Panc1 (cell line): ENCODE data around the gene CCDC127.

ENCODE experiments used
- CTCF ChIP-seq: fragments of 450-650 bp; IDR thresholded peaks from 2 replicates; pipeline ENCODE4 v1.5.1; 2017; ENCODE audit warnings: mild to moderate bottlenecking
- POLR2AphosphoS5 ChIP-seq: IDR thresholded peaks from 2 replicates; pipeline ENCODE4 v1.6.1; 2012; ENCODE audit warnings: mild to moderate bottlenecking, low read depth, low read length, moderate library complexity
- REST ChIP-seq, 2 experiments: IDR thresholded peaks; 2 replicates each; pipeline ENCODE4 v1.6.1; 2011 to 2012; ENCODE audit warnings: low read depth in 2 of 2, control low read depth in 1 of 2, low read length in 1 of 2, mild to moderate bottlenecking in 1 of 2, moderate library complexity in 1 of 2; ENCODE audit not compliant: insufficient read depth in 1 of 2
- SIN3A ChIP-seq: IDR thresholded peaks from 2 replicates; pipeline ENCODE4 v1.6.1; 2012; ENCODE audit warnings: low read depth, mild to moderate bottlenecking, low read length, moderate library complexity, borderline replicate concordance; ENCODE audit not compliant: insufficient read depth

GRCh38 chr5:174876-175465 is 43.0 kb downstream of the CCDC127 start:
- no peak for TF ChIP-seq CTCF
- no peak for TF ChIP-seq SIN3A
- TF ChIP-seq REST (IDR thresholded peaks at IDR 0.05; ENCODE audit: insufficient read depth in 1 of 2, low read depth in 2 of 2, low read length in 1 of 2): no peak
- no peak for TF ChIP-seq POLR2AphosphoS5
